Activated T-cell treated with anti-CD3 and anti-CD28 coated beads, Interleukin-2, amount 50 U/mL, for 4 hours (primary cell): Measurements from ENCODE around the gene MKNK1. TPM values are rescaled to one million over a fixed set of nuclear protein-coding genes. Genes with fewer than 3 reads are reported as not detected.

Source experiments
- ATAC-seq, 2 donors: fragments of 200-7000 bp; cut with Tn5 transposase; one replicate each; pipeline ENCODE4 v1.10.0; 2021
- DNase-seq: peaks from one replicate; pipeline ENCODE4 v3.0.0-alpha.2; 2020
- H3K27me3 Mint-ChIP-seq: one replicate; pipeline ENCODE4 v1.8.0; 2021; ENCODE audit warnings: low read depth, mixed read lengths
- H3K36me3 Mint-ChIP-seq: one replicate; pipeline ENCODE4 v1.8.0; 2022; ENCODE audit warnings: mixed read lengths; ENCODE audit not compliant: insufficient read depth
- H3K4me1 Mint-ChIP-seq: one replicate; pipeline ENCODE4 v1.8.0; 2021; ENCODE audit warnings: low read depth, mixed read lengths
- H3K4me3 Mint-ChIP-seq: one replicate; pipeline ENCODE4 v1.8.0; 2021; ENCODE audit warnings: mild to moderate bottlenecking, moderate library complexity, mixed read lengths
- H3K9me3 Mint-ChIP-seq: one replicate; pipeline ENCODE4 v1.8.0; 2021; ENCODE audit warnings: mixed read lengths
- total RNA-seq, 3 donors: library from RNA; stranded (reverse); gene quantifications; one replicate each; pipeline ENCODE4 v1.2.1, GENCODE V29; 2021

Gene MKNK1
- total RNA-seq, 3 donors from 2014 or later = 21.1 to 26.1 (median 21.6) TPM

- no peak for DNase-seq
- Mint-ChIP-seq H3K9me3 (no peaks in the 10 kb centered on the region), H3K4me3 (no peak overlapping the region), H3K27me3 (no peaks in the 10 kb centered on the region), H3K36me3 (peaks cover 40% of the 10 kb centered on the region), H3K4me1 (peaks cover 48% of the 10 kb centered on the region)
- no peak for ATAC-seq
Observed at GRCh38 chr1:46595127-46595526, 8.9 kb downstream of the MKNK1 start.

- peaks cover 51% of the 10 kb centered on the region for H3K36me3 Mint-ChIP-seq
- ATAC-seq = no peak
- H3K27me3 Mint-ChIP-seq = no peaks in the 10 kb centered on the region
- H3K4me1 Mint-ChIP-seq = peaks cover 38% of the 10 kb centered on the region
- no peak overlapping the region for H3K4me3 Mint-ChIP-seq
- DNase-seq = no peak
- H3K9me3 Mint-ChIP-seq = no peaks in the 10 kb centered on the region
Observed at GRCh38 chr1:46594063-46594462, 10.0 kb downstream of the MKNK1 start.

GRCh38 chr1:46592823-46593222 is 11.2 kb downstream of the MKNK1 start:
- ATAC-seq (no peak), DNase-seq (no peak)
- Mint-ChIP-seq H3K9me3 (no peaks in the 10 kb centered on the region), H3K4me1 (peaks cover 29% of the 10 kb centered on the region), H3K27me3 (no peaks in the 10 kb centered on the region), H3K4me3 (no peak overlapping the region), H3K36me3 (peaks cover 55% of the 10 kb centered on the region)

GRCh38 chr1:46589529-46589928 is 14.5 kb downstream of the MKNK1 start:
- peaks cover 50% of the 10 kb centered on the region for H3K36me3 Mint-ChIP-seq
- no peak for ATAC-seq
- H3K27me3 Mint-ChIP-seq = no peaks in the 10 kb centered on the region
- peaks cover 6% of the 10 kb centered on the region for H3K4me1 Mint-ChIP-seq
- no peak overlapping the region for H3K4me3 Mint-ChIP-seq
- no peaks in the 10 kb centered on the region for H3K9me3 Mint-ChIP-seq
- no peak for DNase-seq

- Mint-ChIP-seq H3K9me3 (no peaks in the 10 kb centered on the region), H3K36me3 (peaks cover 42% of the 10 kb centered on the region), H3K4me3 (no peak overlapping the region), H3K4me1 (peaks cover 6% of the 10 kb centered on the region), H3K27me3 (no peaks in the 10 kb centered on the region)
- DNase-seq (no peak), ATAC-seq (no peak)
Observed at GRCh38 chr1:46587069-46587468, 17.0 kb downstream of the MKNK1 start.

GRCh38 chr1:46585312-46585938 is 18.6 kb downstream of the MKNK1 start:
- Mint-ChIP-seq H3K9me3 (no peaks in the 10 kb centered on the region), H3K27me3 (no peaks in the 10 kb centered on the region), H3K36me3 (peaks cover 32% of the 10 kb centered on the region), H3K4me3 (no peak overlapping the region), H3K4me1 (peaks cover 19% of the 10 kb centered on the region)
- DNase-seq (no peak), ATAC-seq (no peak)

- no peaks in the 10 kb centered on the region for H3K27me3 Mint-ChIP-seq
- H3K9me3 Mint-ChIP-seq = no peaks in the 10 kb centered on the region
- peaks cover 20% of the 10 kb centered on the region for H3K36me3 Mint-ChIP-seq
- no peak for ATAC-seq
- no peak for DNase-seq
- H3K4me3 Mint-ChIP-seq = no peak overlapping the region
- H3K4me1 Mint-ChIP-seq = peaks cover 21% of the 10 kb centered on the region
Observed at GRCh38 chr1:46583494-46583893, 20.6 kb downstream of the MKNK1 start.

- peaks cover 21% of the 10 kb centered on the region for H3K4me1 Mint-ChIP-seq
- ATAC-seq = no peak
- peaks cover 22% of the 10 kb centered on the region for H3K36me3 Mint-ChIP-seq
- H3K9me3 Mint-ChIP-seq = no peaks in the 10 kb centered on the region
- H3K4me3 Mint-ChIP-seq = no peak overlapping the region
- no peaks in the 10 kb centered on the region for H3K27me3 Mint-ChIP-seq
- no peak for DNase-seq
Observed at GRCh38 chr1:46582972-46583371, 21.1 kb downstream of the MKNK1 start.

- H3K27me3 Mint-ChIP-seq = no peaks in the 10 kb centered on the region
- DNase-seq (no peak), ATAC-seq (peak; percentile 82 to 96)
- H3K4me1 Mint-ChIP-seq = peaks cover 21% of the 10 kb centered on the region
- H3K4me3 Mint-ChIP-seq = no peak overlapping the region
- peaks cover 26% of the 10 kb centered on the region for H3K36me3 Mint-ChIP-seq
- H3K9me3 Mint-ChIP-seq = no peaks in the 10 kb centered on the region
Observed at GRCh38 chr1:46581681-46582455, 22.2 kb downstream of the MKNK1 start.

- Mint-ChIP-seq H3K36me3 (peaks cover 32% of the 10 kb centered on the region), H3K9me3 (no peaks in the 10 kb centered on the region), H3K4me1 (peaks cover 21% of the 10 kb centered on the region), H3K27me3 (no peaks in the 10 kb centered on the region), H3K4me3 (peak overlapping the region; percentile 19)
- no peak for ATAC-seq
- no peak for DNase-seq
Observed at GRCh38 chr1:46580140-46580903, 23.7 kb downstream of the MKNK1 start.

- Mint-ChIP-seq H3K27me3 (no peaks in the 10 kb centered on the region), H3K4me1 (peaks cover 21% of the 10 kb centered on the region), H3K36me3 (peaks cover 37% of the 10 kb centered on the region), H3K9me3 (no peaks in the 10 kb centered on the region), H3K4me3 (no peak overlapping the region)
- DNase-seq (no peak), ATAC-seq (no peak)
Observed at GRCh38 chr1:46577671-46578070, 26.4 kb downstream of the MKNK1 start.

- ATAC-seq (no peak), DNase-seq (no peak)
- no peak overlapping the region for H3K4me3 Mint-ChIP-seq
- peaks cover 11% of the 10 kb centered on the region for H3K4me1 Mint-ChIP-seq
- H3K36me3 Mint-ChIP-seq = peaks cover 33% of the 10 kb centered on the region
- no peaks in the 10 kb centered on the region for H3K9me3 Mint-ChIP-seq
- no peaks in the 10 kb centered on the region for H3K27me3 Mint-ChIP-seq
Observed at GRCh38 chr1:46576596-46576995, 27.5 kb downstream of the MKNK1 start.

- H3K4me3 Mint-ChIP-seq = no peak overlapping the region
- peaks cover 5% of the 10 kb centered on the region for H3K4me1 Mint-ChIP-seq
- no peaks in the 10 kb centered on the region for H3K9me3 Mint-ChIP-seq
- ATAC-seq (no peak), DNase-seq (no peak)
- peaks cover 29% of the 10 kb centered on the region for H3K36me3 Mint-ChIP-seq
- H3K27me3 Mint-ChIP-seq = no peaks in the 10 kb centered on the region
Observed at GRCh38 chr1:46575778-46576177, 28.3 kb downstream of the MKNK1 start.

- Mint-ChIP-seq H3K36me3 (peaks cover 29% of the 10 kb centered on the region), H3K27me3 (no peaks in the 10 kb centered on the region), H3K4me1 (peaks cover under 1% of the 10 kb centered on the region), H3K9me3 (no peaks in the 10 kb centered on the region), H3K4me3 (no peak overlapping the region)
- DNase-seq = no peak
- no peak for ATAC-seq
Observed at GRCh38 chr1:46575300-46575699, 28.8 kb downstream of the MKNK1 start.
